Right lobe of liver (tissue), 6 donors: ENCODE measurements around the gene SPRR3. TPM values are rescaled to one million over a fixed set of nuclear protein-coding genes. Genes with fewer than 3 reads are reported as not detected.

Experiments
- ATAC-seq, 4 donors: fragments of 200-7000 bp; cut with Tn5 transposase; one replicate each; pipeline ENCODE4 v1.9.1; 2020; ENCODE audit warnings: mild to moderate bottlenecking in 4 of 4, moderate library complexity in 4 of 4
- DNase-seq, 3 donors: peaks; one replicate each; pipeline ENCODE4 v3.0.0-alpha.2; 2020
- H3K27ac ChIP-seq, 3 donors: fragments of 200-600 bp; one replicate each; pipeline ENCODE4 v1.8.0; 2022
- H3K27me3 ChIP-seq, 2 donors: fragments of 200-600 bp; one replicate each; pipeline ENCODE4 v1.8.0; 2022
- H3K36me3 ChIP-seq, 4 donors: fragments of 200-600 bp; sonication (generic) in 1 of 4; one replicate each; pipeline versions ENCODE4 v1.5.1 to v1.8.0; 2017 to 2022; ENCODE audit warnings: control low read depth in 1 of 4
- H3K4me1 ChIP-seq, 4 donors: fragments of 200-600 bp; sonication (generic) in 1 of 4; one replicate each; pipeline versions ENCODE4 v1.5.1 to v1.8.0; 2017 to 2022; ENCODE audit warnings: control low read depth in 1 of 4
- H3K4me3 ChIP-seq, 3 donors: fragments of 200-600 bp; one replicate each; pipeline ENCODE4 v1.8.0; 2022
- H3K9me3 ChIP-seq, 4 donors: fragments of 200-600 bp; sonication (generic) in 1 of 4; one replicate each; pipeline versions ENCODE4 v1.5.1 to v1.8.0; 2017 to 2022; ENCODE audit warnings: control low read depth in 1 of 4
- CTCF ChIP-seq, 4 donors: fragments of 200-600 bp in 3 of 4; fragments of 450-650 bp in 1 of 4; IDR thresholded peaks; one replicate each; pipeline versions ENCODE4 v1.5.1 to v1.8.0; 2016 to 2022; ENCODE audit warnings: antibody characterized with exemption in 4 of 4, mild to moderate bottlenecking in 2 of 4
- POLR2A ChIP-seq: fragments of 450-650 bp; IDR thresholded peaks from one replicate; pipeline ENCODE4 v1.6.1; 2017; ENCODE audit warnings: antibody characterized with exemption, mild to moderate bottlenecking
- WGBS: methylation state at CpG from one replicate; pipeline ENCODE4 v1.1.6; 2018; ENCODE audit warnings: low coverage, low lambda C conversion rate; ENCODE audit not compliant: insufficient coverage; ENCODE audit errors: missing lambda C conversion rate; 5-methylcytosine and 5-hydroxymethylcytosine counted together
- intact Hi-C, 2 donors: fragments of 100-400 bp; cut with DNase I; formaldehyde crosslinking; loops; one replicate each; pipeline versions ENCODE4 v1.11.2 to v1.14.1; 2022
- total RNA-seq, 6 experiments: library from RNA; depleted of rRNA in 2 of 6; stranded (reverse); fragments of >200 nt in 2 of 6; fragmentation: NEBNext Ultra II Directional in 3 of 6; extraction: Animal tissue kit (Norgen Biotek cat#: 25700) in 3 of 6; gene quantifications; one replicate each; pipeline versions ENCODE4 v1.1.0 to v1.2.4, GENCODE V29; 2016 to 2023
- donor health status: DM: no; HTN: yes; CAD: no.
- donor health status: DM: no; HTN: no; CAD: no.
- donor health status: DM: no; HTN: no; CAD: no.
- donor health status: DM: no; HTN: yes; CAD: no.
- donor health status: DM: no; HTN: yes; CAD: no.

Gene SPRR3
- total RNA-seq, 6 experiments from 2014 or later, result 0.31 TPM; not detected in 5

- DNase-seq, result no peak
- Histone ChIP-seq H3K27ac (no peak overlapping the region), H3K4me3 (no peak overlapping the region), H3K9me3 (no peaks in the 10 kb centered on the region), H3K4me1 (no peaks in the 10 kb centered on the region), H3K36me3 (no peaks in the 10 kb centered on the region), H3K27me3 (no peaks in the 10 kb centered on the region)
- TF ChIP-seq CTCF (IDR thresholded peaks at IDR 0.05), result no peak
- TF ChIP-seq POLR2A, result no peak
- ATAC-seq, result no peak
- 56% methylated on average over 4 of the region's 4 CpGs for WGBS
- intact Hi-C loops, result no loop called here
Measured at GRCh38 chr1:152972196-152972886, 29.2 kb upstream of the SPRR3 start.

- H3K4me3 ChIP-seq, result no peak overlapping the region
- intact Hi-C loops, result no loop called here
Measured at GRCh38 chr1:152976688-152977087, 24.9 kb upstream of the SPRR3 start.

GRCh38 chr1:152977614-152978013 is 23.9 kb upstream of the SPRR3 start:
- no peaks in the 10 kb centered on the region for H3K9me3 ChIP-seq
- no peak for TF ChIP-seq CTCF (IDR thresholded peaks at IDR 0.05)
- TF ChIP-seq POLR2A, result no peak
- H3K27me3 ChIP-seq, result no peaks in the 10 kb centered on the region
- no peaks in the 10 kb centered on the region for H3K4me1 ChIP-seq
- intact Hi-C loops, result no loop called here
- H3K27ac ChIP-seq, result no peak overlapping the region
- H3K36me3 ChIP-seq, result no peaks in the 10 kb centered on the region
- H3K4me3 ChIP-seq, result no peak overlapping the region
- ATAC-seq, result no peak
- no peak for DNase-seq

More at GRCh38 chr1:152976688-152977087, 24.9 kb upstream of the SPRR3 start:
- Histone ChIP-seq H3K27me3 (no peaks in the 10 kb centered on the region), H3K27ac (no peak overlapping the region), H3K36me3 (no peaks in the 10 kb centered on the region), H3K9me3 (no peaks in the 10 kb centered on the region), H3K4me1 (no peaks in the 10 kb centered on the region)
- 8% methylated on average over 1 of the region's 1 CpG for WGBS
- DNase-seq (no peak), ATAC-seq (no peak)
- no peak for TF ChIP-seq CTCF (IDR thresholded peaks at IDR 0.05)
- no peak for TF ChIP-seq POLR2A

GRCh38 chr1:152980676-152981075 is 20.9 kb upstream of the SPRR3 start:
- Histone ChIP-seq H3K36me3 (no peaks in the 10 kb centered on the region), H3K4me3 (no peak overlapping the region), H3K9me3 (no peaks in the 10 kb centered on the region), H3K27me3 (no peaks in the 10 kb centered on the region), H3K4me1 (no peaks in the 10 kb centered on the region), H3K27ac (no peak overlapping the region)
- no CpG with 5 or more reads among the region's 1 CpG for WGBS
- DNase-seq (no peak), ATAC-seq (no peak)
- TF ChIP-seq CTCF (IDR thresholded peaks at IDR 0.05) (no peak), POLR2A (no peak)
- intact Hi-C loops, result no loop called here
